Measurements from ENCODE around the gene SNX30.

Gene SNX30

GRCh38 chr9:112752334-112753125 lies 2.0 kb downstream of the SNX30 start:
- no peak for DNase-seq

- DNase-seq: no peak
These were observed 3.2 kb downstream of the SNX30 start for GRCh38 chr9:112753725-112754124.

- DNase-seq: peak; percentile 64
These were observed 4.0 kb downstream of the SNX30 start for GRCh38 chr9:112754578-112754977.

- no peak for DNase-seq
These were observed 4.5 kb downstream of the SNX30 start for GRCh38 chr9:112755016-112755427.

GRCh38 chr9:112755675-112756074 lies 5.1 kb downstream of the SNX30 start:
- DNase-seq: no peak

GRCh38 chr9:112757282-112757883 lies 6.8 kb downstream of the SNX30 start:
- no peak for DNase-seq

GRCh38 chr9:112757940-112758339 lies 7.4 kb downstream of the SNX30 start:
- no peak for DNase-seq

GRCh38 chr9:112760821-112761220 lies 10.3 kb downstream of the SNX30 start:
- no peak for DNase-seq

GRCh38 chr9:112761912-112762655 lies 11.5 kb downstream of the SNX30 start:
- no peak for DNase-seq

GRCh38 chr9:112762726-112763518 lies 12.4 kb downstream of the SNX30 start:
- DNase-seq: no peak

GRCh38 chr9:112764344-112764743 lies 13.8 kb downstream of the SNX30 start:
- DNase-seq: no peak

GRCh38 chr9:112764837-112765236 lies 14.3 kb downstream of the SNX30 start:
- DNase-seq: no peak

GRCh38 chr9:112765281-112765680 lies 14.7 kb downstream of the SNX30 start:
- DNase-seq: no peak

GRCh38 chr9:112771359-112772214 lies 21.0 kb downstream of the SNX30 start:
- no peak for DNase-seq

GRCh38 chr9:112772215-112772509 lies 21.6 kb downstream of the SNX30 start:
- no peak for DNase-seq

- DNase-seq: no peak
These were observed 22.0 kb downstream of the SNX30 start for GRCh38 chr9:112772551-112772950.

- DNase-seq: no peak
These were observed 23.7 kb downstream of the SNX30 start for GRCh38 chr9:112774006-112774996.

- DNase-seq: no peak
These were observed 27.4 kb downstream of the SNX30 start for GRCh38 chr9:112777914-112778313.

GRCh38 chr9:112780450-112781036 lies 30.0 kb downstream of the SNX30 start:
- no peak for DNase-seq

GRCh38 chr9:112782218-112782617 lies 31.7 kb downstream of the SNX30 start:
- DNase-seq: no peak

- DNase-seq: no peak
These were observed 33.0 kb downstream of the SNX30 start for GRCh38 chr9:112783551-112783954.

All from CD4-positive, alpha-beta T cell treated with Interleukin-21 for 1 hour (primary cell).